Stimulated activated CD8-positive, alpha-beta memory T cell treated with anti-CD3 and anti-CD28 coated beads, Interleukin-12 subunit alpha, Interleukin-12 subunit beta, amount 100 ng/mL, for 24 hours (primary cell): Measurements from ENCODE around the gene DSE.

Experiments used
- DNase-seq: peaks from one replicate; pipeline ENCODE4 v3.0.0-alpha.2; 2020; ENCODE audit errors: extremely low read depth

DSE gene

GRCh38 chr6:116412270-116412669 lies 41.5 kb downstream of the DSE start:
- DNase-seq: no peak

GRCh38 chr6:116413357-116413756 lies 42.6 kb downstream of the DSE start:
- no peak for DNase-seq

- DNase-seq: no peak
These were observed 46.9 kb downstream of the DSE start for GRCh38 chr6:116417661-116418060.

- DNase-seq: no peak
These were observed 48.5 kb downstream of the DSE start for GRCh38 chr6:116419069-116419786.

- DNase-seq: no peak
These were observed 49.6 kb downstream of the DSE start for GRCh38 chr6:116420341-116420740.

- DNase-seq: no peak
These were observed 51.5 kb downstream of the DSE start for GRCh38 chr6:116422238-116422637.

GRCh38 chr6:116424001-116424400 lies 53.3 kb downstream of the DSE start:
- no peak for DNase-seq

GRCh38 chr6:116426551-116426950 lies 55.8 kb downstream of the DSE start:
- DNase-seq: no peak

- no peak for DNase-seq
These were observed 58.4 kb downstream of the DSE start for GRCh38 chr6:116429111-116429510.

GRCh38 chr6:116430860-116431259 lies 60.1 kb downstream of the DSE start:
- DNase-seq: no peak

- no peak for DNase-seq
These were observed 61.3 kb downstream of the DSE start for GRCh38 chr6:116431964-116432595.

- no peak for DNase-seq
These were observed 62.5 kb downstream of the DSE start for GRCh38 chr6:116433206-116433712.

GRCh38 chr6:116434056-116434725 lies 63.4 kb downstream of the DSE start:
- no peak for DNase-seq

GRCh38 chr6:116436586-116436985 lies 65.8 kb downstream of the DSE start:
- no peak for DNase-seq

- DNase-seq: no peak
These were observed 66.9 kb downstream of the DSE start for GRCh38 chr6:116437656-116438055.

- DNase-seq: no peak
These were observed 68.1 kb downstream of the DSE start for GRCh38 chr6:116438590-116439448.

- no peak for DNase-seq
These were observed 68.8 kb downstream of the DSE start for GRCh38 chr6:116439522-116440051.

- DNase-seq: no peak
These were observed 72.4 kb downstream of the DSE start for GRCh38 chr6:116443105-116443504.

GRCh38 chr6:116444092-116444491 lies 73.3 kb downstream of the DSE start:
- DNase-seq: no peak

- DNase-seq: no peak
These were observed 73.8 kb downstream of the DSE start for GRCh38 chr6:116444575-116444974.

- no peak for DNase-seq
These were observed 74.4 kb downstream of the DSE start for GRCh38 chr6:116445102-116445501.

GRCh38 chr6:116446399-116446798 lies 75.7 kb downstream of the DSE start:
- no peak for DNase-seq
